Endometrial microvascular endothelial cells (primary cell): ENCODE results near the gene KCNH2. TPM values are rescaled to one million over a fixed set of nuclear protein-coding genes. Genes with fewer than 3 reads are reported as not detected.

ENCODE experiments used
- in situ Hi-C: cut with HindIII; loops from 2 replicates; pipeline ENCODE4 v1.10.0; 2017; ENCODE audit warnings: low sequenced_read_pairs, low pct_unique_long_range_greater_than_20kb; ENCODE audit errors: inconsistent ontology term
- total RNA-seq: library from RNA; depleted of rRNA; stranded (reverse); fragments of >200 nt; gene quantifications from one replicate; pipeline ENCODE4 v1.2.3, GENCODE V29; 2015; ENCODE audit errors: inconsistent ontology term

The KCNH2 gene
- total RNA-seq, 1 donor from 2014 or later = not detected

- in situ Hi-C loops = no loop called here
Measured at GRCh38 chr7:150979713-150980390, 1.7 kb upstream of the KCNH2 start.

- in situ Hi-C loops = no loop called here
Measured at GRCh38 chr7:150977382-150978125, 567 bp downstream of the KCNH2 start.

DNA sequence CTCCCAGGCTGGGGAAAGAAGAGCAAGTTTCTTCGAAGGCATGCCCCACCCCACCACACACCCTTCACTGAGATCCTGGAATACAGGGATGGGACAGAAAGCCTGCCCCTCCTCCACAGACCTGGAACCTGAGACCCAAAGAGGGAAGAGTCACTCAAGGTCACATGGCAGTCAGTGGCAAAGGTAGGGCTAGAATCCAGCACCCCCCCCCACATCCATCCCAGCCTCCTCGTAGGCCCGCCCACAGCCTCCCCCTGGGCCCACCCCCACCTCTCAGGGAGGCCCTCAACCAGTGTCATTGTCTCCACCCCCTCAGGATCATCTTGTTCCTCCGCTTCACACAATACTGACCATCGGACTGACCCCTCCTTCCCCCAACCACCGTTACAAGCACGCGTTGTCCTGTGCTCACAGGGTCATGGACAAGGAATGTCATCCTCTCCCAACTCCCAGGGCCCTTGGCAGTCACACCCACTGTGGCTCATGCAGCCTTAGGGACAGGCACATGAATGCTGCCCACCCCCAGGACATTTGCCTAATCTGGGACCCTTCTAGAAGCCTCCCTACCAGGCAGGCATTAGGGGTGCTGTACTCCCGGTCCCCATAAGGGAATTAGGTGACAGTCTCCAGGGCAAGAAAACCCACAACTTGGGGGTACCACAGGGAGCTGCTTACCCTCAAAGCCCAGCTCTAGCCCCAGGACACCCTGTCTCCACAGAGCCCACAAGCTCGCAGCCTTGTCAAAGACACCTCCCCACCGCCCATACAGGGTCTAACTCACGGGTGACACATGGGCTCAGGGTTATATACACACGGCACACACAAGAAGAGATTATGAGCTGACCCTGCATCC, 1.4 kb downstream of the KCNH2 start:
- in situ Hi-C loops = no loop called here

- in situ Hi-C loops = no loop called here
Measured at GRCh38 chr7:150975536-150976319, 2.4 kb downstream of the KCNH2 start.

DNA sequence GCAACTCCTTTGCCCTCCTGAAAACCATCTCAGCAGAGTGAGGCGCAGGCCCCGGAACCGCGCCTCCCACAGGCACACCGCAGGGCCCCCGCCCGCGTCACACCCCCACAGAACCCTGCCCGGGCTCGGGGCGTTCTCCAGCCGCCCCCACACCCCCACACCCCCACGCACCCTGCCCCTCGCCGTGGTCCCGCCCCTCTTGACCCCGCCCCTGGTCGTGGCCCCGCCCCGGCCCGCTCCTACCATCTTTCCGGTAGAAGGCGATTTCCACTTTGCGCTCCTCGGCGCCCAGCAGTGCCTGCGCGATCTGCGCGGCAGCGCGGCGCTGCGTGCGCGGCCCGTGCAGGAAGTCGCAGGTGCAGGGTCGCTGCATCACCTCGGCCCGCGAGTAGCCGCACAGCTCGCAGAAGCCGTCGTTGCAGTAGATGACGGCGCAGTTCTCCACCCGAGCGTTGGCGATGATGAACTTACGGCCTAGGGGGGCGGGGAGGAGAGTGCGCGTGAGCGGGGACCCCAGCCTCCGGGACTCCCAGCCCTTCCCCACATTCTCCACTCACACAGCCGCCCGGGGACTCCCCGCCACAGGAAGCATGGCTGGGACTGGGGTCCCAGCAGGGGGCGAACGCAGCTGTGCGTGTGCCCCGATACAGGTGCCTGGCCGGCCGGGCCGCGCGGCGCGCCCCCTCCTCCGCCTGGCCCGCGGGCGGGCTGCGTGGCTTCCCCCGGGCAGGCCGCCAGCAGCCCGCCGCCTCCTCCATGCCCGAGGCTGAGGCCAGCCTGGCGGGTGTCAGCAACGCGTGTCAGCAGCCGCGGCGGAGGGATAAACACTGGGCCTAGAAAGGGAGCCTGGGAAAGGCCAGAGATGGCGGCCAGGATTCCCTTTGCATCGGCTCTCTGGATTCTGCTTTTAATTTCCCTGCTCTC, 3.4 kb downstream of the KCNH2 start:
- in situ Hi-C loops = no loop called here

GRCh38 chr7:150973571-150974451, 4.3 kb downstream of the KCNH2 start:
- in situ Hi-C loops = no loop called here

GRCh38 chr7:150972741-150973140, 5.4 kb downstream of the KCNH2 start:
- in situ Hi-C loops = no loop called here

- in situ Hi-C loops = no loop called here
Measured at GRCh38 chr7:150972023-150972468, 6.1 kb downstream of the KCNH2 start.

DNA sequence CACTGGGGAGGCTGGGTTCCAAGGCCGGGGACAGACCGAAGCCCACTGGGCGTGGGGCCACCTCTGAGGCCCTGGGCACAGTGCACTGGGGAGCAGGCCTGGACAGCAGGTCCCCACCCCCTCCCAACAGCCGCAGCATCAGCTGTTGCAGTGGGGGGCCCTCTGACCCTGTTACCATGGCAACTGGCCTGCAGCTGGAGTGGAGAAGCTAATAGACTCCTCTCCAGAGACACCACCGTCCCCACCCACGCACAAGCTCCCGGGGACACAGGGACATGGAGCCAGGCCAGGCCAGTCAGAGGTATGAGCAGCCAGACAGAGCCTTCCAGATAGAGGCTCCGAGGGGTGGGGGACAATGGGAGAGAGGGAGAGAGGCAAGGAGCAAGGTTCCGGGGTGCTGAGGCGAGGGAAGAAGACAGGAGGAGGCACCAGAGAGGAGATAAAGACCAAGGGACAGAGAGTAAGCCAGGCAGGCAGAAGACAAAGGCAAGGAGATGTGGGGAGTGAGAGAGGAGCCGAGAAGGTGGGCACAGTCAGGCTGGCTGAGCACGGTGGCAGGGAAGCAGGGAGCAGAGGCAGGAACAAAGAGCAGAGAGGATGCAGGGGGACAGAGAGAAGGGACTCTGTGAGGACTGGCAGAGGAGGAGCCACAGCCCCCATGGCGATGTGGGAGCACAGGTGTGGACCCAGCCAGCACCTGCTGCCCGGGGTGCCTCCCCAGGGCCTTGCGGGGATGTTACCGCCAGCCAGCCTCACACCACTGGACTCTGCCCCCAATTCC, 6.7 kb downstream of the KCNH2 start:
- in situ Hi-C loops = no loop called here

DNA sequence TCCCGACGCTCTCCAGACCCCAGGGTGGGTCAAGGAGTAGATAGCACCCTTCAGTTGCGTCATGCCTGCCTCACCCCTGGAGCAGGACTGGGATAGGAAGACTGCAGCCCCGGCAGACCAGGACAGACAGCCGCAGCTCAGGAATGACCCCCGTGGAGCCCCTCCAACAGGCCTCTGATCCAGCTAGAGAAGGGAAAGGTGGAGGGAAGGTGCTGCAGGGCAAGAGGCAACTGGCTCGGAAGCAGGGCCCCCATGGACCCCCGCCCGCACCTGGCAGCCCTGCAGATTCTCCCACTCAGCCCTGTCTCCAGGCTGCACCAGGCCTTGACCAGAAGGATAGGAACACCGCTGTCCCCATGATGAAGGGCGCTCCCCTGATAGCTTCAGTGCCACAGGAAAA, 7.7 kb downstream of the KCNH2 start:
- in situ Hi-C loops = no loop called here

- in situ Hi-C loops = no loop called here
Measured at GRCh38 chr7:150969475-150969874, 8.6 kb downstream of the KCNH2 start.

DNA sequence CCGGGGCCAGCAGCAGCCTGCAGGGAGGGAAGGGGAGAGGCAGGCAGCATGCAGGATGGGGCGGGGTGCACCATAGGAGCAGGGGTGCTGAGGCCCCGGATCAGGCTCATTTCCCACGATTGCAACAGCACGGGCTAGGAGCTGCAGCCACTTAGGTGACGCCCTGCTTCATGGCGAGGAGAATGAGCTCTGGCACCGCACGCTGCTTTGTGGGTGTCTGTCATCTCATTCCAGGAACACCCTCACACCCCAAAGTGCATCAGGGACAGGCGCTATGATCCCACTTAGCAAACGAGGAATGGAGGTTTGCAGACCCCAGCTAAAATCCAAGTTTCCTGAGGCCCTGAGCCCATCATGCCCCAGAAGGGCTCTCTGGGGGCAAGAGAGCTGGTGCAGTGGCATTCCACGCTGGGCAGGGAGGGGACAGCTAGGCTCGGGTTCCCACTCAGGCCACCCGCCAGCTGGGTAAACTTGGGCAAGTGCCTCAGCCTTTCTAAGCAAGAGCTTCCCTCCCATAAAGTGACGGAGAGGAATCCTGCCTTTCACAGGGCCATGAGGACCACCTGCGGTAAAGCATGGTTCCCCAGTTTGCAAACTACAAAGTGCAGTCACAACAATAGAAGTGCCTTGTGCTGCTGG, 9.3 kb downstream of the KCNH2 start:
- in situ Hi-C loops = no loop called here

DNA sequence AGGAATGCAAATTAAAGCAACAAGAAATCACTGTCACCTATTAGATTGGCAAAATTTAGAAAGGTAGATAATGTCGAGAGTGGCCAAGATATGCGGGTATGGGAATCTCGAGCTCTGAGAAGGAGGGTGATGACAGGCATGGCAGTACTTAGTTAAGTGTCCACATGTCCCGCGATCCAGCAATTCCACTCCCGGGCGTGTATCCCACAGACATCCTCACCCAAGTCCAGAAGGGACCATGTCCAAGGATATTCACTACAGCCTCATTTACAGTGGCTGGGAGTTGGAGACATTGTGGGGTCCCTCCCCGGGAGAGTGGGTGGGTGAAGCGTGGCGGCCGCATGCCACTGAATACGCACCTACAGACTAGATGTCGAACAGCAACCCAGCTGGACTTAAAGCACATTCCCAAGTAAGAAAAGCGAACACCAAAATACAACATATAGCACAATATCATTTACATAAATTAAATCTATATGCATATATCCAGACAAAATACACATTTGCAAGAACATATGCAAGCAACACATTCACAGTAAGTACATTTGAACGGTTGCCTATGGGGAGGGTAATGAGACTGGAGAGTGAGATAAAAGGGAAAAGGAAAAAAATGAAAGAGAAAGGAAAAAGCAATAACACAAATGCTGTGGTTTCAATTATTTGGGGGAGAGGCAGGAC, 9.9 kb downstream of the KCNH2 start:
- in situ Hi-C loops = no loop called here

GRCh38 chr7:150967349-150967748, 10.8 kb downstream of the KCNH2 start:
- in situ Hi-C loops = no loop called here

- in situ Hi-C loops = no loop called here
Measured at GRCh38 chr7:150966002-150966401, 12.1 kb downstream of the KCNH2 start.
